Nephron progenitor cell (in vitro differentiated cells): ENCODE measurements around the gene MGLL.

ENCODE experiments used
- DNase-seq: peaks from one replicate; pipeline ENCODE4 v3.0.0; 2021
- H3K27ac Mint-ChIP-seq: 2 replicates; pipeline ENCODE4 v1.8.0; 2021; ENCODE audit warnings: mild to moderate bottlenecking, moderate library complexity, mixed read lengths
- H3K27me3 Mint-ChIP-seq: 2 replicates; pipeline ENCODE4 v1.8.0; 2021; ENCODE audit warnings: mild to moderate bottlenecking, low read depth, mixed read lengths; ENCODE audit not compliant: poor library complexity
- H3K36me3 Mint-ChIP-seq: 2 replicates; pipeline ENCODE4 v1.8.0; 2021; ENCODE audit warnings: low read depth, mixed read lengths
- H3K4me1 Mint-ChIP-seq: 2 replicates; pipeline ENCODE4 v1.8.0; 2021; ENCODE audit warnings: mixed read lengths
- H3K4me3 Mint-ChIP-seq: 2 replicates; pipeline ENCODE4 v1.8.0; 2021; ENCODE audit warnings: mild to moderate bottlenecking, moderate library complexity, mixed read lengths
- H3K9me3 Mint-ChIP-seq: 2 replicates; pipeline ENCODE4 v1.8.0; 2021; ENCODE audit warnings: mild to moderate bottlenecking, moderate library complexity, mixed read lengths
- TF ChIP-seq, protein P1 (sequence below): fragments of 200-600 bp; sonication (generic); IDR thresholded peaks from 2 replicates; pipeline ENCODE4 v1.5.0; 2021; ENCODE audit warnings: antibody characterized with exemption

MGLL gene

DNA sequence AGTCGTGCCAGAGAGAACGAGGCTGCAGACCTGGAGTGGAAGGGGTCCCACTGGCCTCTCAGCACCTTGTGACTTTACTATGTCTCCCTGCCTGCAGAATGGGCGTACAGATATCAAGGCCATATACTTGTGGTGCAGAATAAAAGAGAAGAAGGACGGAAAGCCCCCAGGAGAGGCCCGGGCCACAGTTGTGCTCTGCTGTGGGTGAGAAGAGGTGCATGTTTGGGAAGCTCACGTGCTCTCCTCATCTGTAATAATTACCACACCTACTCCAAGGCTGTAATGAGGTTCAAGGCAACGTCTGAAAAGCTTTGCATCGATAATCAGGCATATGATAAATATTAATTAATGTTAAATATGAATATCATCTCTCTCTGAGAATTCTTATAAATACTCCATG is 58.0 kb downstream of the MGLL start:
- Mint-ChIP-seq H3K4me3 (no peak overlapping the region), H3K9me3 (peaks cover 17% of the 10 kb centered on the region), H3K4me1 (peaks cover 18% of the 10 kb centered on the region)

DNA sequence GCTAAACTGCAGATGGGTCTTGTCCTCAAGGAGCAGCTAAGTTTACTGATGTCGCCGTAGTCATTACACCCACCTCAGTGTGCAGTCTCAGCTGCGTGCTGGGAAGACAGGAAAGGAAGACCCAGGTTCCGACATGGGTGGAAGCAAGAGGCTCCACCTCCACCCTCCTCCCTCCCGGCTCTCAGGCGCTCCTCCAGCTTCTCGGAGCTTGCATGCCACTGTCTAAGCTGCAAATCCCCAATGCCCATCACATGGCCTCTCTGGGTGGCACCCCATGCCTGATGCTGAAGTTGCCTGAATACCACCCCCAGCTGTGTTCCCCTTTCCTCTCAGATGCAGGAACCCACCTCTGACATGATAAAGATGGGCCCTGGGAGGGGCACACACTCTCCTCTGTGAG is 58.5 kb downstream of the MGLL start:
- Mint-ChIP-seq H3K36me3 (peaks cover 8% of the 10 kb centered on the region), H3K4me3 (no peak overlapping the region), H3K9me3 (peaks cover 17% of the 10 kb centered on the region), H3K27me3 (peaks cover 11% of the 10 kb centered on the region), H3K27ac (peak overlapping the region; percentile 91), H3K4me1 (peaks cover 18% of the 10 kb centered on the region)
- TF ChIP-seq, protein P1, sequence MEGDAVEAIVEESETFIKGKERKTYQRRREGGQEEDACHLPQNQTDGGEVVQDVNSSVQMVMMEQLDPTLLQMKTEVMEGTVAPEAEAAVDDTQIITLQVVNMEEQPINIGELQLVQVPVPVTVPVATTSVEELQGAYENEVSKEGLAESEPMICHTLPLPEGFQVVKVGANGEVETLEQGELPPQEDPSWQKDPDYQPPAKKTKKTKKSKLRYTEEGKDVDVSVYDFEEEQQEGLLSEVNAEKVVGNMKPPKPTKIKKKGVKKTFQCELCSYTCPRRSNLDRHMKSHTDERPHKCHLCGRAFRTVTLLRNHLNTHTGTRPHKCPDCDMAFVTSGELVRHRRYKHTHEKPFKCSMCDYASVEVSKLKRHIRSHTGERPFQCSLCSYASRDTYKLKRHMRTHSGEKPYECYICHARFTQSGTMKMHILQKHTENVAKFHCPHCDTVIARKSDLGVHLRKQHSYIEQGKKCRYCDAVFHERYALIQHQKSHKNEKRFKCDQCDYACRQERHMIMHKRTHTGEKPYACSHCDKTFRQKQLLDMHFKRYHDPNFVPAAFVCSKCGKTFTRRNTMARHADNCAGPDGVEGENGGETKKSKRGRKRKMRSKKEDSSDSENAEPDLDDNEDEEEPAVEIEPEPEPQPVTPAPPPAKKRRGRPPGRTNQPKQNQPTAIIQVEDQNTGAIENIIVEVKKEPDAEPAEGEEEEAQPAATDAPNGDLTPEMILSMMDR, result no peak
- no peak for DNase-seq

More for the DNA sequence above, 58.0 kb downstream of the MGLL start:
- DNase-seq, result no peak
- Mint-ChIP-seq H3K36me3 (peaks cover 8% of the 10 kb centered on the region), H3K27me3 (peaks cover 8% of the 10 kb centered on the region), H3K27ac (no peak overlapping the region)
- TF ChIP-seq, protein P1, result no peak

DNA sequence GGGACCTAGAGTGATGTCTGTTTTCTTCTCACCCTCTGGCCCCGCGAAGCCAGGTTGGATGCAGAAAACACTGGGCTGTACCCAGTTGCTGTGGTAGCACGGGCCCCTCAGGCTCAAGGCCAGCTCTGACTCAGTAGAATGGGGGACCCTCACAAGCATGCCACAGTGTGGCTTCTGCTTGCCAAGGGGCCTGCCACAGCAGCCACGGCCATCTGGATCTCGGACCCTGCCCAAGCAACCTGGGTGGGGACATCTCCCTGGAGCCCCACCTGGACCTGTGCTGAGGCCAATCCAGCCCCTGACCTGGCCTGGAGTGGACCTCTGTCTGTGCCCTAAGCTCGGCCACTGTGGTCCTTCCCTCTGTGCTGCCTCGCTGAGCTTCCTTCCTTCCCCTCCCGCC is 59.0 kb downstream of the MGLL start:
- TF ChIP-seq, protein P1, result no peak
- H3K36me3 Mint-ChIP-seq, result peaks cover 3% of the 10 kb centered on the region
- peaks cover 12% of the 10 kb centered on the region for H3K9me3 Mint-ChIP-seq
- DNase-seq, result no peak
- H3K4me3 Mint-ChIP-seq, result no peak overlapping the region
- peaks cover 18% of the 10 kb centered on the region for H3K4me1 Mint-ChIP-seq
- H3K27me3 Mint-ChIP-seq, result peaks cover 11% of the 10 kb centered on the region
- peak overlapping the region; percentile 91 for H3K27ac Mint-ChIP-seq

DNA sequence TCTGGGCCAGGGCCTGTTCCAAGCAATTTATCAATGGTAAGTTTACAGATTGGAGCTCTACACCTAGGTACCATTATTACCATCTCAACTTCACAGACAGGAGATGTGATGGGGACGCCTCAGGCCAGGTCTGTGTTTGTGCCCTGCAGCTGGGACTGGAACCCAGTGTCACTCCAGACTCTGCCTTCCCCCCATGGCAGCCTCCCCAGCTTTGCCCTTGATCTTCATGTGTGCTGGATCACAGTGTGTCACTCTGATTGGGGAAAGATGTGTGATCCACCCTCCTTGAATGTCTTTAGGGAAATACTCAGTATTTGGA is 59.6 kb downstream of the MGLL start:
- Mint-ChIP-seq H3K36me3 (no peaks in the 10 kb centered on the region), H3K27me3 (peaks cover 11% of the 10 kb centered on the region), H3K27ac (no peak overlapping the region), H3K9me3 (peaks cover 6% of the 10 kb centered on the region), H3K4me1 (peaks cover 18% of the 10 kb centered on the region), H3K4me3 (no peak overlapping the region)
- DNase-seq, result no peak
- TF ChIP-seq, protein P1, result no peak

DNA sequence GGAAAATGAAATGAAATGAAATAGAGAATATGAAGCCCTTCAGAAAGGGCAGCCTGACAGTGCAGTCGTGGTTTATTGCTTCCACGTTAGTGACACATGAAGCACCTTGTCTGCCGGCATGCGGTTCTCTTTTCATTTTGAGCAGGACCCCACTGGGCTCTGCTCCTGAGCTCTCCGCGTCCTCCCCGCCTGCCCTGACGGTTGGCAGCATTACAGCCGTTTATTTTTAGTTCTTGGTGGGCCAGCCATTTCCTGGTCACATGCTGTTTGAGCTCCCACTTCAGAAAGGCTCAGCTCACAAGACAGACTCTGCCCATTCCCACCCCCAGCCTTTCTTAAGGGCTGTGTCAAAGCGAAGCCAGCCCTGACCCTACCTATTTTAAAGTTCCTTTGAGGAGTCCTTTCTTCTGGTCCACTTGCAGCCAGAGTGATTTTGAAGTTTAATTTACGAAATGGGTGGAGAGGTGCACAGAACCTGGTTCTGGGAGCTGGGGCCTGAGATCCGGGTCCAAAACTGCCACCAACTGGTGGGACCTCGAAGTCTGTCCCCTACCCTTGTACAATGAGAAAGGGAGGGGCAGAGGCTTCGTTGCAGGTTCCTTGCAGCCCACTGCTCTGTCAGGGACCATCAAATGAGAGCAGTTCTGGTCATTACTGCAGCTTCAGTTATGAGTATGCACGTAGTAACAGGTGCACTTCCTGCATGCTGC is 60.1 kb downstream of the MGLL start:
- TF ChIP-seq, protein P1, result no peak
- Mint-ChIP-seq H3K36me3 (no peaks in the 10 kb centered on the region), H3K27ac (peak overlapping the region; percentile 22), H3K4me1 (peaks cover 18% of the 10 kb centered on the region), H3K27me3 (peaks cover 11% of the 10 kb centered on the region), H3K9me3 (peaks cover 3% of the 10 kb centered on the region), H3K4me3 (no peak overlapping the region)
- DNase-seq, result no peak

DNA sequence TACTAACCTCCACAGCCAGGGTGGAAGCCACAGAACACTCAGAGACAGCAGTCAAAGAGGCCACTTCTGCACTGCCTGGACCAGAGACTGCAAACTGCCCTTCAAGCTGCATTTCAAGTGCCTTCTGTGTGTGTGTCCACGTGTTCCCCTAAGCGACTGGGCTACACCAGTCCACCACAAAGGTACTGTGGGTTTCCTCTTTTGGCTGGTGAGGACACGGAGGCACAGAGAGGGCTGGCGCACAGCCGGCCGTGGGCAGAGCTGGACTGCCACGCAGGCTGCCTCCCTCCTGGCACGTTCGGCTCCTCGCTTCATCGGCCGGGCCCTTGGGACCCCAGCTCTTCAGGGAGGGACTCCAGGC is 60.9 kb downstream of the MGLL start:
- Mint-ChIP-seq H3K27me3 (peaks cover 14% of the 10 kb centered on the region), H3K4me1 (peaks cover 18% of the 10 kb centered on the region), H3K27ac (no peak overlapping the region), H3K36me3 (no peaks in the 10 kb centered on the region), H3K4me3 (no peak overlapping the region), H3K9me3 (no peaks in the 10 kb centered on the region)
- TF ChIP-seq, protein P1, result no peak
- DNase-seq, result no peak
